ENCODE measurements around the gene NHSL1. TPM values are rescaled to one million over a fixed set of nuclear protein-coding genes. Genes with fewer than 3 reads are reported as not detected.
A peak's percentile ranks its signal among the peaks of the same experiment; 100 is the strongest.

The NHSL1 gene
- total RNA-seq, 1 donor from 2014 or later, result 23.1 TPM

DNA sequence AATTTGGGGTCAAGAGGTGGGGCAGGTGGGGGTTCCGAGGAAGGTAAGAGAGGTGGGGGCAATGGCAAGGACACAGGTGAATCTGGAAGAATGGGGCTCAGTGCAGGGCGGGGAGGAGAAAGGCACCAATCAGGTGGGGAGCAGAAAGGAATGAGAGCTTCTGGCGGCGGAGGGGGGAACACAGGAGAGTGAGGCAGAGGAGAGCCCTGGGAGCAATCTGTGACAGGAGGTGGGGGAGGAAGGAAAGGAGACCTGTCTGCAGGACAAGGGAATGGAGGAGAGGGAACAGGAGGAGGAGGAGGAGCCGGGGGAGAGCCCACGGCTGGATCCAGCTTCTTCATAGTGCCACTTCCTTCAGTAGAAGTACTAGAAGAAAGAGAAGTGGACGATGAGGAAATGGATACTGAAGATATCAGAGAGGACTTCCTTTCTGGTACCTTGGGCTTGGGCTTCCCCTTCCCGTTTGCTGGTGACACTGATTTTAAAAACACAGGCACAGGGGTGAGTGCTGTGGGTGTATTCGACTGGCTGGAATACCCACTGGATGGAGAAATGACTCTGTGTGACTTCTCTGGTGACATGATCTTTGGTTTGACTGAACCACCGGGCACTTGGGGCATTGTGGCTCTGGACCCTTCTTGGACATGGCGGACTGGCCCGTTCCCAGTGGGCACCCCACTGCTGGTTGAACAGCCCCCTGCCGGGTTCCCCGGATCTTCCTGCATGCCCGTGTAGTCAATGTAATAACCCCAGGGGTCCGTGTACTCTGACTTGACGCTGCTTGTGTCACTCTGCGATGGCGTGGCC is 67.8 kb downstream of the NHSL1 start:
- H3K4me3 ChIP-seq, result no peak overlapping the region
- no peak for TF ChIP-seq POLR2A (IDR thresholded peaks at IDR 0.05)
- no peak for TF ChIP-seq POLR2AphosphoS5 (IDR thresholded peaks at IDR 0.05; ENCODE audit: insufficient read depth in 1 of 2, low read depth in 1 of 2)
- TF ChIP-seq, protein P1, sequence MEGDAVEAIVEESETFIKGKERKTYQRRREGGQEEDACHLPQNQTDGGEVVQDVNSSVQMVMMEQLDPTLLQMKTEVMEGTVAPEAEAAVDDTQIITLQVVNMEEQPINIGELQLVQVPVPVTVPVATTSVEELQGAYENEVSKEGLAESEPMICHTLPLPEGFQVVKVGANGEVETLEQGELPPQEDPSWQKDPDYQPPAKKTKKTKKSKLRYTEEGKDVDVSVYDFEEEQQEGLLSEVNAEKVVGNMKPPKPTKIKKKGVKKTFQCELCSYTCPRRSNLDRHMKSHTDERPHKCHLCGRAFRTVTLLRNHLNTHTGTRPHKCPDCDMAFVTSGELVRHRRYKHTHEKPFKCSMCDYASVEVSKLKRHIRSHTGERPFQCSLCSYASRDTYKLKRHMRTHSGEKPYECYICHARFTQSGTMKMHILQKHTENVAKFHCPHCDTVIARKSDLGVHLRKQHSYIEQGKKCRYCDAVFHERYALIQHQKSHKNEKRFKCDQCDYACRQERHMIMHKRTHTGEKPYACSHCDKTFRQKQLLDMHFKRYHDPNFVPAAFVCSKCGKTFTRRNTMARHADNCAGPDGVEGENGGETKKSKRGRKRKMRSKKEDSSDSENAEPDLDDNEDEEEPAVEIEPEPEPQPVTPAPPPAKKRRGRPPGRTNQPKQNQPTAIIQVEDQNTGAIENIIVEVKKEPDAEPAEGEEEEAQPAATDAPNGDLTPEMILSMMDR (IDR thresholded peaks at IDR 0.05), result no peak
- no peaks in the 10 kb centered on the region for H3K9me3 ChIP-seq
- no peak overlapping the region for H3K27ac ChIP-seq
- no peak for DNase-seq (ENCODE audit: extremely low spot score in 2 of 2)
- intact Hi-C loops (cut with DNase I), result loop anchor here (10.0 kb wide), 1 partner anchor 153 kb away; no protein-coding TSS in a partner anchor
- H3K4me1 ChIP-seq, result peaks cover 9% of the 10 kb centered on the region
- H3K27me3 ChIP-seq, result no peaks in the 10 kb centered on the region
- no peaks in the 10 kb centered on the region for H3K36me3 ChIP-seq

DNA sequence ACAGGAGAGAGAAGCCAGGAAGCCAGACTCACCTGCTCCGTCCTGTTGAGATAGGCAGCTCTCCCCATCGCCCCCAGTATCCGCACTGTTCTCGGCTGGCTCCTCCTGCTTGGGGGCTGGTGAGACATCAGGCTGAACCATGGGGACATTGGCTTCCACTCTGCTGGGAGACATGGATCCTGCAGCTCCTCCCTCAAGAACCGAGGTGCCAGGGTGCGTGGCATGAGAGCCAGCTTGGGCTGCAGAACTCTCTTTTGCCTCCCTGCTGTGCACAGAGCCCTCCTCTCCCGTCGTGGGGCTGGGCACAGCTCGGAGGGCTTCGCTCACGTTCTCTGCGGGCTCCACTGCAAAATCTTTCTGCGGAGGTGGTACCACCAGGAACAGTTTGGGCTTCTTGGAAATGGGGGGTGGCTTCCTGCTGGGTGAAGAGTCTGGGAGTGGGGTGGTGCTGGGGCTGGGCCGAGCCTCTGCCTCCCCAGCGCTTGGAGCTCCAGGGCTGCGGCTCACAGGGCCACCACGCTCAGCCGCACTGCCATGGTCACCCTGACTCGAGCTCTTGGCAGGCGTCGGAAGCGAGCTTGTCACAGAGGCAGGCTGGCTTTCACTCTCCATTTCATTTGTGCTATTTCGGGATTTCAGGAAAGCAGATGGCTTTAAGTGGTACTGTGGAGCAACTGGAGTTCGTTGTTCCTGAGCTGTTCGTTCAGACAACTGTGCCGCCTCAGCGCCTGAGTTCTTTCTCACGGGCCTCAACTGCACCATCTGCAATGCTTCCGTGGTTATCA is 68.7 kb downstream of the NHSL1 start:
- TF ChIP-seq, protein P1 (IDR thresholded peaks at IDR 0.05), result no peak
- TF ChIP-seq POLR2AphosphoS5 (IDR thresholded peaks at IDR 0.05; ENCODE audit: insufficient read depth in 1 of 2, low read depth in 1 of 2) (no peak), POLR2A (IDR thresholded peaks at IDR 0.05) (no peak)
- no peaks in the 10 kb centered on the region for H3K27me3 ChIP-seq
- peaks cover 9% of the 10 kb centered on the region for H3K4me1 ChIP-seq
- H3K36me3 ChIP-seq, result no peaks in the 10 kb centered on the region
- H3K27ac ChIP-seq, result no peak overlapping the region
- intact Hi-C loops (cut with DNase I), result loop anchor here (10.0 kb wide), 1 partner anchor 154 kb away; no protein-coding TSS in a partner anchor
- H3K9me3 ChIP-seq, result no peaks in the 10 kb centered on the region
- H3K4me3 ChIP-seq, result no peak overlapping the region
- DNase-seq (ENCODE audit: extremely low spot score in 2 of 2), result no peak

DNA sequence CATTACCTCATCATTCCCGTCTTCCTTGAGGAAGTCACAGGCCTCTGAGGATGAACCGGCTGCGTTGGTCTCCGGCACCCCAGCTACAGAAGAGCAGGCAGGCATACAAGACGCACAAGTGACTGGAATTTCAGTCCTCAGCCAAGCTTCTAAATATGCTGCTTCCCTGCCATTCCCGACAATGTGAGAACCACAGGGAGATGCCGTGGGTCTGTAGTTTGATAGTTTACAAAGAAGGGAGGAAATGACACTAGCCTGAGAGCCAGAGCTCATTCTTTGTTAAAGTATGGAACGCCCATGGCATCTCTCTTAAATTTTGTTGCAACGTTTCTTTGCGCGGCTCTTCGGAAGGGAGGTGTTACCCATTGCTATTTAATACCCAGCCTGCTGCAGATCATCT is 69.5 kb downstream of the NHSL1 start:
- intact Hi-C loops (cut with DNase I), result loop anchor here (10.0 kb wide), 1 partner anchor 155 kb away; no protein-coding TSS in a partner anchor
- H3K4me3 ChIP-seq, result no peak overlapping the region
- TF ChIP-seq POLR2AphosphoS5 (IDR thresholded peaks at IDR 0.05; ENCODE audit: insufficient read depth in 1 of 2, low read depth in 1 of 2) (no peak), POLR2A (IDR thresholded peaks at IDR 0.05) (no peak)
- TF ChIP-seq, protein P1 (IDR thresholded peaks at IDR 0.05), result no peak

GRCh38 chr6:138428944-138429598 is 70.2 kb downstream of the NHSL1 start:
- Histone ChIP-seq H3K27me3 (no peaks in the 10 kb centered on the region), H3K4me3 (no peak overlapping the region), H3K9me3 (no peaks in the 10 kb centered on the region), H3K36me3 (peaks cover 0 to 4% of the 10 kb centered on the region in 2 donors), H3K4me1 (peaks cover 9% of the 10 kb centered on the region), H3K27ac (no peak overlapping the region)
- intact Hi-C loops (cut with DNase I), result no loop called here
- TF ChIP-seq POLR2A (IDR thresholded peaks at IDR 0.05) (no peak), POLR2AphosphoS5 (IDR thresholded peaks at IDR 0.05; ENCODE audit: insufficient read depth in 1 of 2, low read depth in 1 of 2) (no peak)
- TF ChIP-seq, protein P1 (IDR thresholded peaks at IDR 0.05), result peak; percentile 43 to 67 (median 62)
- no peak for DNase-seq (ENCODE audit: extremely low spot score in 2 of 2)

More for the DNA sequence above, 69.5 kb downstream of the NHSL1 start:
- DNase-seq (ENCODE audit: extremely low spot score in 2 of 2), result no peak
- Histone ChIP-seq H3K4me1 (peaks cover 9% of the 10 kb centered on the region), H3K27me3 (no peaks in the 10 kb centered on the region), H3K27ac (no peak overlapping the region), H3K9me3 (no peaks in the 10 kb centered on the region), H3K36me3 (no peaks in the 10 kb centered on the region)
